HG02840 (cell line): ENCODE data around the gene PNPLA3.

ENCODE experiments used
- ATAC-seq: cut with Tn5 transposase; IDR thresholded peaks from one replicate; pipeline ENCODE4 v1.9.1; 2021; ENCODE audit warnings: mild to moderate bottlenecking, moderate library complexity, moderate number of reproducible peaks; ENCODE audit not compliant: unreplicated experiment, low FRiP score

Gene PNPLA3

GRCh38 chr22:43988116-43988820, 64.7 kb downstream of the PNPLA3 start:
- no peak for ATAC-seq

GRCh38 chr22:43988960-43989359, 65.4 kb downstream of the PNPLA3 start:
- no peak for ATAC-seq

DNA sequence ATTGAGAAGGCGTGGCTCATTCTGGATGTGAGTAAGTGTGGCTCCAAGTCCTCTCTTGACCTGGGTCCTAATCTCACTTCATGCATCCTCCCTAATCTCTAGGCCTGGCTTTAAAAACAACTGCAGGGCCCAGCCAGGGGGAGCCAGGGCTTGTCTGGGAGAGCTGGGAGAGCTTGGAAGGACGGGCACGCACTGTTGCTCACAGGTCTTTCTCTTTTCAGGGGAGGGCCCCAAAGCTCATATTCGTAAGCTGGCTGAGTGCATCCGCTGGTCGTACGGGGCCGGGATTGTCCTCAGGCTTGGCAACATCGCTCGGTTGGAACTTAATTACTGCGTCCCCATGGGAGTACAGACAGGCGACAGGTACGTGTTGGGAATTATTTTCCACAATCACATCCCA, 66.4 kb downstream of the PNPLA3 start:
- no peak for ATAC-seq

- ATAC-seq, result no peak
These were observed 67.9 kb downstream of the PNPLA3 start for GRCh38 chr22:43991316-43992020.

DNA sequence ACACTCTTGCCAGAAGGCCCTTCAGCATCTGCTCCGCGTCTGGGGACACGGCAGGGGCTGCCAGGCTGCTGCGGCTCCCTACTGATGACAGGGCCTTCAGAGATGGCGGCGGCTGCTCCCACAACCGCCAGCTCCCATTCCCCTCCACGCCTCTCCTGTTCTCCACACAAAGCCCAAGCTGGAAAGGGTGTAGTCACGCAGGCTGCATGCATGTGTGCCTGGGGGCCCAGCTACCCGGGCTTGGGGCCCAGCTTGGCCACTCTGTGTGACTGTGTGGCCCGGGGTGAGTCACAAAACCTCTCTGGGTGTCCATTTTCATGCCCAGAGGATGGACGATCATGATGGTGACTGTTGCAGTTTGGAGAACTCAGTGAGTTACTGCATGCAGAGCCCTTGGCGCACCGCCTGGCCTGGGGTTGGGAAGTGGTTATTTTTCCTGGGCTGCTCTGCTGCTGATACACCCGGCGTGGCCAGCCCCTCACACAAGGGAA, 68.8 kb downstream of the PNPLA3 start:
- no peak for ATAC-seq

DNA sequence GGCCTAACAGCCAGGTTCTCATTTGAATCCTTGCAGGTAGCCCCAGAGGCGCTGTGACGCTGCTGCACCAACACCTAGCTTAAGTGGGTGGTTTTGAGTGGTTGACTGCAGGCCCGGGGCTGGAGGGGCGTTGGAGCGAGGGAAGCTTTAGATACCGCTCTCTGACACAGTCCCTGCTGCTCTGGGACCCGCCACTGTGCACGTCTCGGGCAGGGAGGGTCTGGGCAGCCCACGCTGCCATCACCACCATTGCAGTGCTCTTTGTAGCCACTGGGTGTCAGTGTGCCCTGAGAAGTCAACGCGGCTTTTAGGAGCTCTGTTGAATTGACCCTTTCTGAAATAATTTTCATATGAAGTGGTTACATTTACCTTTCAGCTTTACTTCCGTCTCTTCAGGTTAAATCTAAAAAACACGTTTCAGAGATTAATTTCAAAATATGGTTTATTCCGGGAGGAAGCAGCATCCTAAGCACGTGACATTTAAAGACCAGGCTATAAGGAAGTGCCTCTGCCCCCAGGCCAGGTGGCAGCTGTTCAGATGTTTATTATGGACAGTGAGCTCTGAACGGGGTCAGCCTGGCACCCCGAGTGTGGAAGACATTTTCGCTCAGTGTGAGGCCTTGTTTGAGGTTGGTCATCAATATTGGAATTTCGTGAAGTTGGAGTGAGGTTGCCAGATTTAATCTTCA, 69.6 kb downstream of the PNPLA3 start:
- ATAC-seq, result no peak

DNA sequence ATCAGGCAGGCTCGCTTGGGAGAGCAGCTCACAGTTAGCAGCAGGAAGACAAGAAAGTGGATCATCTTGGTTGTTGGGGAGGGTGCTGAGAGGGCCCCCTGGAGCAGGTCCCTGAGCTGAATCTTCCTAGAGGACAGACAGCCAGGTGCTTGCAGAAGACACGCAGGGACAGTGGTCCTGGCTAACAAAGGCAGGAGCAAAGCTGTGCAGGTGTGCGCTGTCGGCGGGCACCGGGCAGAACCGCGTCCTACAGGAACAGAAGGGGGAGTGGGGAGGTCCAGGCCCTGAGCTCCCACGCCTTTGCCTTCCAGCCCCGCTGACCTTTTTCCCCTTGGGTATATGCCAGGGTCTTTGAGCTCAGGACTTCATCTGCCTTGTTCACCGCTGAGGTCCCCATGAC, 70.4 kb downstream of the PNPLA3 start:
- ATAC-seq, result no peak

GRCh38 chr22:43994416-43994815, 70.8 kb downstream of the PNPLA3 start:
- no peak for ATAC-seq

- no peak for ATAC-seq
These were observed 71.6 kb downstream of the PNPLA3 start for GRCh38 chr22:43995057-43995685.

DNA sequence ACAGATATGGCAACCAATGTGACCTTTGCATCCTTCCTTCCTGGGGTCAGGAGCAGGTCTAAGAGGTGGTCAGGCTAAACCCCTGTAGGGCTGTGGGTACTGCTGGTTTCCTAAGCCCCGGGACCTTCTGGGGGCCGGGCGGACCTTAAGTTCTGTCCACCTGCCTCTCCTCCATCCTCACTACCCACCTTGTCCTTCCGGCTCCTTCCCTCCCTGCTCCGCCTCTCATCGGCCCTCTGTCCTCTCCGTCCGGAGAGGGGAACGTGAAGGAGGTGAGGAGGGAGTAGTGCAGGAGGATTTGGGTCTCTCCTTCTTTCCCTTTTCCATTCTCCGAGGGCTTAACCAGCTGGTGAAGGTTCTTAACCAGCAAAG, 72.2 kb downstream of the PNPLA3 start:
- no peak for ATAC-seq

GRCh38 chr22:43996170-43996980, 72.8 kb downstream of the PNPLA3 start:
- ATAC-seq, result no peak

DNA sequence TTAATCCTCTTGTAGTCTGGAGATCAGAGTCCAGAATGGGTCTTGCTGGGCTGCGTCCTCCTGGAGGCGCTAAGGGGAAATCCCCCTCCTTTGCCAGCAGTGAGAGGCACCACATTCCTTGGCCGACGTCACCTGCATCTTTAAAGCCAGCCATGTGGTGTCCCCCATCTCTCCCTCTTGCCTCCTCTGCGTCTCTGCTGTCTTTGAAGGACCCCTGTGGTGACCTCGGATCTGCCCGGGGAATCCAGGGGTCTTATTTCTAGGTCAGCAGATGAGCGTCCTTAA, 73.3 kb downstream of the PNPLA3 start:
- no peak for ATAC-seq
